Neuron (in vitro differentiated cells): ENCODE results near the gene TBC1D1.
"Not testable (repeated sequence)": the region's sequence is repeated elsewhere in the genome, so short reads cannot be mapped to it uniquely, and the experiment has no call there.

ENCODE experiments used
- H2AFZ ChIP-seq: one replicate; pipeline ENCODE4 v1.6.1; 2013; ENCODE audit warnings: low read depth, mild to moderate bottlenecking, inconsistent platforms, low read length, moderate library complexity
- H3K27me3 ChIP-seq: one replicate; pipeline ENCODE4 v1.6.1; 2013; ENCODE audit warnings: low read length; ENCODE audit not compliant: insufficient read depth
- H3K36me3 ChIP-seq: one replicate; pipeline ENCODE4 v1.6.1; 2013; ENCODE audit warnings: low read length; ENCODE audit not compliant: insufficient read depth
- H3K4me1 ChIP-seq: one replicate; pipeline ENCODE4 v1.6.1; 2013; ENCODE audit warnings: low read length; ENCODE audit not compliant: insufficient read depth
- H3K4me3 ChIP-seq: 2 replicates; pipeline ENCODE4 v1.5.1; 2013; ENCODE audit warnings: mild to moderate bottlenecking, low read length, moderate library complexity
- H3K9me3 ChIP-seq: one replicate; pipeline ENCODE4 v1.6.1; 2013; ENCODE audit warnings: low read length

Gene TBC1D1

GRCh38 chr4:37968747-37969146, 77.9 kb downstream of the TBC1D1 start:
- Histone ChIP-seq H3K4me1 (no peaks in the 10 kb centered on the region), H3K4me3 (no peak overlapping the region), H3K36me3 (no peaks in the 10 kb centered on the region), H2AFZ (no peak overlapping the region), H3K27me3 (peaks cover 6% of the 10 kb centered on the region), H3K9me3 (no peaks in the 10 kb centered on the region)

- H3K27me3 ChIP-seq: no peaks in the 10 kb centered on the region
- no peaks in the 10 kb centered on the region for H3K9me3 ChIP-seq
- H2AFZ ChIP-seq: no peak overlapping the region
- no peaks in the 10 kb centered on the region for H3K36me3 ChIP-seq
- no peaks in the 10 kb centered on the region for H3K4me1 ChIP-seq
- H3K4me3 ChIP-seq: no peak overlapping the region
Measured at GRCh38 chr4:37970702-37971101, 79.8 kb downstream of the TBC1D1 start.

GRCh38 chr4:37971202-37971601, 80.3 kb downstream of the TBC1D1 start:
- Histone ChIP-seq H3K4me1 (no peaks in the 10 kb centered on the region), H2AFZ (no peak overlapping the region), H3K27me3 (no peaks in the 10 kb centered on the region), H3K4me3 (no peak overlapping the region), H3K9me3 (no peaks in the 10 kb centered on the region), H3K36me3 (no peaks in the 10 kb centered on the region)

- no peak overlapping the region for H3K4me3 ChIP-seq
- H2AFZ ChIP-seq: no peak overlapping the region
- H3K4me1 ChIP-seq: peaks cover 15% of the 10 kb centered on the region
- H3K9me3 ChIP-seq: no peaks in the 10 kb centered on the region
- no peaks in the 10 kb centered on the region for H3K36me3 ChIP-seq
- H3K27me3 ChIP-seq: no peaks in the 10 kb centered on the region
Measured at GRCh38 chr4:37973441-37973840, 82.6 kb downstream of the TBC1D1 start.

- not testable (repeated sequence) for H2AFZ ChIP-seq, H3K4me3 ChIP-seq, H3K36me3 ChIP-seq, H3K27me3 ChIP-seq, H3K9me3 ChIP-seq
- peaks cover 15% of the 10 kb centered on the region for H3K4me1 ChIP-seq
Measured at GRCh38 chr4:37975321-37975822, 84.5 kb downstream of the TBC1D1 start.

- H3K27me3 ChIP-seq: no peaks in the 10 kb centered on the region
- H3K36me3 ChIP-seq: no peaks in the 10 kb centered on the region
- peak overlapping the region; percentile 13 for H2AFZ ChIP-seq
- H3K4me3 ChIP-seq: peak overlapping the region; percentile 51
- no peaks in the 10 kb centered on the region for H3K9me3 ChIP-seq
- H3K4me1 ChIP-seq: peaks cover 15% of the 10 kb centered on the region
Measured at GRCh38 chr4:37976507-37976906, 85.6 kb downstream of the TBC1D1 start.

GRCh38 chr4:37976991-37977470, 86.1 kb downstream of the TBC1D1 start:
- Histone ChIP-seq H3K36me3 (no peaks in the 10 kb centered on the region), H3K4me1 (peaks cover 15% of the 10 kb centered on the region), H3K27me3 (no peaks in the 10 kb centered on the region), H2AFZ (peak overlapping the region; percentile 13), H3K9me3 (no peaks in the 10 kb centered on the region), H3K4me3 (peak overlapping the region; percentile 74)

- no peaks in the 10 kb centered on the region for H3K36me3 ChIP-seq
- no peaks in the 10 kb centered on the region for H3K9me3 ChIP-seq
- peak overlapping the region; percentile 74 for H3K4me3 ChIP-seq
- peak overlapping the region; percentile 89 for H2AFZ ChIP-seq
- H3K4me1 ChIP-seq: peaks cover 15% of the 10 kb centered on the region
- no peaks in the 10 kb centered on the region for H3K27me3 ChIP-seq
Measured at GRCh38 chr4:37977471-37978247, 86.8 kb downstream of the TBC1D1 start.

GRCh38 chr4:37978248-37978924, 87.5 kb downstream of the TBC1D1 start:
- Histone ChIP-seq H3K4me3 (peak overlapping the region; percentile 74), H3K9me3 (no peaks in the 10 kb centered on the region), H3K4me1 (peaks cover 15% of the 10 kb centered on the region), H2AFZ (no peak overlapping the region), H3K27me3 (no peaks in the 10 kb centered on the region), H3K36me3 (no peaks in the 10 kb centered on the region)

- Histone ChIP-seq H3K4me1 (peaks cover 15% of the 10 kb centered on the region), H2AFZ (no peak overlapping the region), H3K4me3 (no peak overlapping the region), H3K36me3 (no peaks in the 10 kb centered on the region), H3K27me3 (no peaks in the 10 kb centered on the region), H3K9me3 (no peaks in the 10 kb centered on the region)
Measured at GRCh38 chr4:37980246-37980645, 89.4 kb downstream of the TBC1D1 start.

GRCh38 chr4:37981425-37981824, 90.5 kb downstream of the TBC1D1 start:
- H3K27me3 ChIP-seq: no peaks in the 10 kb centered on the region
- no peak overlapping the region for H3K4me3 ChIP-seq
- H2AFZ ChIP-seq: no peak overlapping the region
- H3K9me3 ChIP-seq: no peaks in the 10 kb centered on the region
- H3K4me1 ChIP-seq: peaks cover 13% of the 10 kb centered on the region
- H3K36me3 ChIP-seq: no peaks in the 10 kb centered on the region

GRCh38 chr4:37981844-37982720, 91.2 kb downstream of the TBC1D1 start:
- Histone ChIP-seq H3K4me3 (no peak overlapping the region), H3K36me3 (no peaks in the 10 kb centered on the region), H3K9me3 (no peaks in the 10 kb centered on the region), H3K4me1 (peaks cover 9% of the 10 kb centered on the region), H3K27me3 (no peaks in the 10 kb centered on the region), H2AFZ (no peak overlapping the region)

GRCh38 chr4:37982736-37983135, 91.9 kb downstream of the TBC1D1 start:
- no peaks in the 10 kb centered on the region for H3K36me3 ChIP-seq
- no peaks in the 10 kb centered on the region for H3K9me3 ChIP-seq
- peaks cover 7% of the 10 kb centered on the region for H3K4me1 ChIP-seq
- H3K4me3 ChIP-seq: no peak overlapping the region
- H2AFZ ChIP-seq: no peak overlapping the region
- no peaks in the 10 kb centered on the region for H3K27me3 ChIP-seq
